ENCODE measurements around the gene DEK.

GRCh38 chr6:18183766-18184165, 80.6 kb downstream of the DEK start:
- no peak for TF ChIP-seq EZH2 (IDR thresholded peaks at IDR 0.05; ENCODE audit: insufficient read depth, low read length)
- no peak for TF ChIP-seq CTCF (IDR thresholded peaks at IDR 0.05; ENCODE audit: insufficient read depth, low read depth, low read length)

Data from astrocyte (in vitro differentiated cells and primary cell).